Measurements from ENCODE around the gene CXCL16. TPM values are rescaled to one million over a fixed set of nuclear protein-coding genes. Genes with fewer than 3 reads are reported as not detected.

The CXCL16 gene
- total and polyA plus RNA-seq, 7 donors = 4.6 to 32.8 (median 6.8) TPM

GRCh38 chr17:4712526-4712925 lies 27.2 kb downstream of the CXCL16 start:
- intact Hi-C loops (cut with DNase I) = loop anchor here (5.0 kb wide), 2 partner anchors 120 to 175 kb away; partner anchors contain the start of gene MINK1
- Histone ChIP-seq H3K9me3 (no peaks in the 10 kb centered on the region), H3K36me3 (peaks cover 0 to 16% (median 9%) of the 10 kb centered on the region in 4 donors), H3K4me1 (peaks cover 0 to 20% (median 14%) of the 10 kb centered on the region in 4 donors), H3K4me3 (peak overlapping the region in 1 of 4 donors; percentile 84), H3K27me3 (no peaks in the 10 kb centered on the region), H3K27ac (peak overlapping the region in 2 of 4 donors; percentile 85 to 90)
- no peak for DNase-seq
- no peak for TF ChIP-seq POLR2AphosphoS5 (IDR thresholded peaks at IDR 0.05)
- TF ChIP-seq EP300 (IDR thresholded peaks at IDR 0.05) = no peak
- TF ChIP-seq CTCF (IDR thresholded peaks at IDR 0.05) = no peak
- no peak for TF ChIP-seq POLR2A (IDR thresholded peaks at IDR 0.05)
- WGBS, 2 donors = 22 to 74% methylated on average over 3 of the region's 3 CpGs

DNA sequence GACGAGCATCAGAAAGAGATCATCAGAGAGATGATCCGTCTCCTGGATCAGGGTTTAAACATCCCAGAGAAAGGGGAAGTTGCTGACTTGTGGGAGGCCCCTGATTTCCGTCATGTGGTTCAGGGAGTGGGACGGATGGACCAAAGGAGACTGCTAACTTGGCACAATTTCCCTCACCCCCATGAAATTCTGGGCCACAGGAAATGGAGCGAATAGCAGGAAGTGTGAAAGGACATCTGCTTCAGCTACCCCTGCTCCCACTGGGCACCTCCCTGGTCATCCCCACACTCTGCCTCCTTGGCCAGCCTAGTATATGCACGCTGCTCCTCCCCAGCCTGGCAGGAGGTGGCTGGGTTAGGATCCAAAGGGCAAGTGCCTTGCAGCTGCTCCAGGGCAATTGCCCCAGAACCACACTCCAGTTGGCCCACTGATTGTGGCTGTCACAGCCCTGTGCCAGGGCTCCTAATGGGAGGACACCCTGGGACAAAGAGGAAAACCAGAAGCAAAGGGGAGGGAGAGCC lies 28.0 kb downstream of the CXCL16 start:
- Histone ChIP-seq H3K27me3 (no peaks in the 10 kb centered on the region), H3K4me3 (peak overlapping the region in 2 of 4 donors; percentile 20 to 84), H3K27ac (peak overlapping the region; percentile 82 to 90 (median 88)), H3K9me3 (no peaks in the 10 kb centered on the region), H3K36me3 (peaks cover 0 to 8% (median 5%) of the 10 kb centered on the region in 4 donors), H3K4me1 (peaks cover 0 to 20% (median 14%) of the 10 kb centered on the region in 4 donors)
- intact Hi-C loops (cut with DNase I) = loop anchor here (2.0 to 5.0 kb wide), 4 partner anchors 19 to 176 kb away; partner anchors contain the start of genes MED11, MINK1 and VMO1
- WGBS, 2 donors = 9 to 29% methylated on average over 6 of the region's 6 CpGs
- TF ChIP-seq EP300 (IDR thresholded peaks at IDR 0.05) (no peak), POLR2AphosphoS5 (IDR thresholded peaks at IDR 0.05) (peak in 1 of 4 donors; percentile 17)
- peak; percentile 75 for DNase-seq

DNA sequence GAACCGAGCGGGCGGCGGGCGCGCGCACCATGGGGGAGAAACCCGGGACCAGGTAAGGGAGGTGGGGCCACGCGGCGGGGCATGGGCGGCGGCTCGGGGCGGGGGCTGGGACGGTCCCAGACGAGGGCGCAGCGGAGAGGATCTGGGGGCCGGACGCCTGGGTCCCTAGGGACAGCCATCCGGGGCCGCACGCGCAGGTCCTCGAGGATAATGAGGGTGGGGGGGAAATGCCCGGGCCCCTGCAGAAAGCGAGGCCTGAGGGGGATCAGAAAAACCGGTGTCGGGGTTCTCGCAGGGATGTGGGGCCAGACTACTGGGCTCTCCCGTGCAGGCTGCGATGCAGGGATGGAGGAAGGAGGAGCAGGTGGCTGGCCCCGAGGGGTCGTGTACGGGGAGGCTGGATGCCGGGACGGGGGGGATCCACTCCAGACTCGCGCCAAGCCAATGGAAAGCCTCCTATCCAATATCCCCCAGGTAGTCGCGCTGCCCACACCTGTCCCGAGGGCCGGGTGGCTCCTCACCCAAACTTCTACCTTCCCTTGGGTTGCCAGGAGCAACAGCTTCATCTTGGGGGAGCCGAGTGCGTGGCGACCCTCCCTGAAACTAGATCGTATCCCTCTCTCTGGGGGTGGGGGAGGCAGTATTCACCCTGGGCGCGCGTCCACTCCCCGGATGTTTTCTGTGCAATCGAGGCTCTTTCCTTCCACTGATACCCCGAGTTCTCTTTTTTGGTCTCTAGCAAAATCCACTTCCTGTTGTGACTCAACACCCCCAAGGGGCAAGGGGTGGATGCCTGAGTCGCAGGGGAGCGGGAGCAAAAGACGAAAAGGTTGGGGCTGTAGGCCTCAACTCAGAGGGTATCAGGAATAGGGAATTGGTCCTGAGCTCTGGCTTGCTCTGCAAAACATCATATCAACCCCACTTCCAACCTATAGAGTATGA lies 28.8 kb downstream of the CXCL16 start:
- TF ChIP-seq POLR2AphosphoS5 (IDR thresholded peaks at IDR 0.05) = no peak
- intact Hi-C loops (cut with DNase I) = loop anchor here (2.0 to 5.0 kb wide), 4 partner anchors 20 to 176 kb away; partner anchors contain the start of genes MED11, MINK1 and VMO1
- Histone ChIP-seq H3K4me3 (peak overlapping the region; percentile 73 to 84 (median 78)), H3K27ac (peak overlapping the region; percentile 82 to 90 (median 88)), H3K36me3 (peaks cover 0 to under 1% (median 0%) of the 10 kb centered on the region in 4 donors), H3K27me3 (no peaks in the 10 kb centered on the region), H3K9me3 (no peaks in the 10 kb centered on the region), H3K4me1 (peaks cover 0 to 20% (median 14%) of the 10 kb centered on the region in 4 donors)
- 5 to 8% methylated on average over 57 of the region's 57 CpGs for WGBS, 2 donors
- DNase-seq = no peak

DNA sequence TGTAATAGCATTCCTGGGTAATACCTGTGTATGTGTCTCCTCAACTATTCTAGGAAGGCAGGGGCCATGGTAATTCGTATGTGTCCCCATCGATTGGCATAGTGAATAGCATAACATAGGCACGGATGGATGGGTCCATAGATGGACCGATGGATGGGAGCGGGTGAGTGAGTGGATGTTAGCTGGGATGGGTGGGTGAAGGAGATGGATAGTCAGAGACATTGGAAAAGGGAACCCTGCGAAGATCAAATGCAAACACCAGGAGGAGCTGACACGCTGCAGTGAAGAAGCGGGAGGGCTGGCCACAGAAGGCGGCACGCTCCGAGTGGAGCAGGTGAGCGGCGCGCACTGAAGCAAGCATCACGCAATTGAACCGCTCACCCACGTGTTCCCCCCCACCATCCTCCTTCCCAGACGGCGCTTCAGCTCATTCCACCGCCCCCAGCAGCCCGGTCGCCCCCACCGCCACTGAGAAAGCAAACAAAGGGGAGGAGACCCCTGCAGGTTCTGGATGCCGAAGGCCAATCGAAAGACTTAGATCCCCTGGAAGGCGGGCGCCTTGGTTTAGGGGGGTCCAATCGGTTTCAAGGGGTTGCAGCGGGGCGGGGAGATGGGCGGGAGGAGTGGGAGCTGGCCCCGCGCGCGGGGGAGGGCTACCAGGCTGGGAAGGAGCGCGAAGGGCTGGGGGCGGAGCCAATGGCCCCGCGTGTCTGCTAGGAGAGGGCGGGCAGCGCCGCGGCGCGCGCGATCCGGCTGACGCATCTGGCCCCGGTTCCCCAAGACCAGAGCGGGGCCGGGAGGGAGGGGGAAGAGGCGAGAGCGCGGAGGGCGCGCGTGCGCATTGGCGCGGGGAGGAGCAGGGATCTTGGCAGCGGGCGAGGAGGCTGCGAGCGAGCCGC lies 29.7 kb downstream of the CXCL16 start, which contains the start of gene ARRB2:
TSS of gene ARRB2 (plus strand) at position 839 of the 899 bp plus-strand sequence. CDS start 90 bp downstream, outside the sequence.
- Histone ChIP-seq H3K27ac (peak within 1 kb of the TSS; percentile 82 to 90 (median 88)), H3K9me3 (no peaks in the 10 kb centered on the region), H3K4me3 (peak within 1 kb of the TSS; percentile 73 to 84 (median 78)), H3K27me3 (no peaks in the 10 kb centered on the region), H3K36me3 (no peaks in the 10 kb centered on the region), H3K4me1 (peaks cover 0 to 20% (median 14%) of the 10 kb centered on the region in 4 donors)
- 1% methylated on average over 67 of the region's 67 CpGs for WGBS, 2 donors
- no peak for TF ChIP-seq POLR2A (IDR thresholded peaks at IDR 0.05)
- peak; percentile 52 to 85 (median 74) for TF ChIP-seq POLR2AphosphoS5 (IDR thresholded peaks at IDR 0.05)
- TF ChIP-seq EP300 (IDR thresholded peaks at IDR 0.05) = no peak
- TF ChIP-seq CTCF (IDR thresholded peaks at IDR 0.05) = peak; percentile 62 to 88 (median 70)
- DNase-seq = peak; percentile 99
- intact Hi-C loops (cut with DNase I) = loop anchor here (2.0 to 5.0 kb wide), 4 partner anchors 21 to 177 kb away; partner anchors contain the start of genes MED11, MINK1 and VMO1

GRCh38 chr17:4708436-4708835 lies 31.3 kb downstream of the CXCL16 start:
- no peak for DNase-seq
- intact Hi-C loops (cut with DNase I) = no loop called here
- Histone ChIP-seq H3K27ac (no peak overlapping the region), H3K4me3 (no peak overlapping the region), H3K36me3 (no peaks in the 10 kb centered on the region), H3K9me3 (no peaks in the 10 kb centered on the region), H3K27me3 (no peaks in the 10 kb centered on the region), H3K4me1 (peaks cover 0 to 27% (median 18%) of the 10 kb centered on the region in 4 donors)
- WGBS, 2 donors = 81% methylated on average over 8 of the region's 8 CpGs
- no peak for TF ChIP-seq EP300 (IDR thresholded peaks at IDR 0.05)
- no peak for TF ChIP-seq POLR2AphosphoS5 (IDR thresholded peaks at IDR 0.05)
- TF ChIP-seq POLR2A (IDR thresholded peaks at IDR 0.05) = no peak
- no peak for TF ChIP-seq CTCF (IDR thresholded peaks at IDR 0.05)
